AG09319 (cell line): ENCODE results near the gene PRPF18.

Source experiments
- DNase-seq: peaks from one replicate; pipeline ENCODE4 v3.0.0-alpha.2; 2010; ENCODE audit warnings: low read depth; ENCODE audit errors: extremely low read depth
- TF ChIP-seq, protein P1 (sequence below): IDR thresholded peaks from 2 replicates; pipeline ENCODE4 v1.5.1; 2011; ENCODE audit warnings: low read depth, mild to moderate bottlenecking, inconsistent platforms, low read length, moderate library complexity

Gene PRPF18

GRCh38 chr10:13563481-13564445, 23.0 kb upstream of the PRPF18 start:
- no peak for DNase-seq
- TF ChIP-seq, protein P1, sequence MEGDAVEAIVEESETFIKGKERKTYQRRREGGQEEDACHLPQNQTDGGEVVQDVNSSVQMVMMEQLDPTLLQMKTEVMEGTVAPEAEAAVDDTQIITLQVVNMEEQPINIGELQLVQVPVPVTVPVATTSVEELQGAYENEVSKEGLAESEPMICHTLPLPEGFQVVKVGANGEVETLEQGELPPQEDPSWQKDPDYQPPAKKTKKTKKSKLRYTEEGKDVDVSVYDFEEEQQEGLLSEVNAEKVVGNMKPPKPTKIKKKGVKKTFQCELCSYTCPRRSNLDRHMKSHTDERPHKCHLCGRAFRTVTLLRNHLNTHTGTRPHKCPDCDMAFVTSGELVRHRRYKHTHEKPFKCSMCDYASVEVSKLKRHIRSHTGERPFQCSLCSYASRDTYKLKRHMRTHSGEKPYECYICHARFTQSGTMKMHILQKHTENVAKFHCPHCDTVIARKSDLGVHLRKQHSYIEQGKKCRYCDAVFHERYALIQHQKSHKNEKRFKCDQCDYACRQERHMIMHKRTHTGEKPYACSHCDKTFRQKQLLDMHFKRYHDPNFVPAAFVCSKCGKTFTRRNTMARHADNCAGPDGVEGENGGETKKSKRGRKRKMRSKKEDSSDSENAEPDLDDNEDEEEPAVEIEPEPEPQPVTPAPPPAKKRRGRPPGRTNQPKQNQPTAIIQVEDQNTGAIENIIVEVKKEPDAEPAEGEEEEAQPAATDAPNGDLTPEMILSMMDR = no peak

- TF ChIP-seq, protein P1 = no peak
- no peak for DNase-seq
Measured at GRCh38 chr10:13564576-13564975, 22.2 kb upstream of the PRPF18 start.

DNA sequence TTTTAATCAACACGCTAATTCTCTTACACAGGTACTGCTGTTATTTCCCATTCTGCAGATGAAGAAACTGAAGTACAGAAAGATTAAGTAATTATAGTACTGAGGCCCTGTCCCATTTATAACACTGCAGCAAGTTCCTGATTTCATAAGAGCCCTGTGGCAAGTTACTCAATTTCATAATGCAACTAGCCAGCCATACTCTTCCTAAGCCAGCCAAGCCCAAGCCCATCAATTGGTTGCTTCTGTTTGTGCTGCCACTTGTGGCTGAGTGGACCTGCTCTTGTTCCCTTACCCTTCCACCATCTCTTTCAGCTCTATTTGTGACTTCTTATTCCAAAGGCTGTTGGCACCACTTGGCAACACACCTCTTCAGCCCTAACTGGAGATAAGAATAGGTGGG, 19.7 kb upstream of the PRPF18 start:
- TF ChIP-seq, protein P1 = no peak

DNA sequence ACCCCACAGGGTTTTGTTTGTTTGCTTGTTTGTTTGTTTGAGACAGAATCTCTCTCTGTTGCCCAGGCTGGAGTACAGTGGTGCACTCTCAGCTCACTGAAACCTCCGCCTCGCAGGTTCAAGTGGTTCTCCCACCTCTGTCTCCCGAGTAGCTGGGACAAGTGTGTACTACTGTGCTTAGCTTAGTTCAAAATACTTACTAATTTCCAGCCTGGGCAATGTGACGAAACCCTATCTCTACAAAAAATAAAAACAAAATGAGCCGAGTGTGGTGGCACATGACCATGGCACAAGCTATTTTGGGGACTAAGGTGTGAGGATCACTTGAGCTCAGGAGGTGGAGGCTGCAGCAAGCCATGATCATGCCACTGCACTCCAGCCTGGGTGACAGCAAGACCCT, 15.2 kb upstream of the PRPF18 start:
- TF ChIP-seq, protein P1 = no peak
- DNase-seq = no peak

More for the DNA sequence above, 19.7 kb upstream of the PRPF18 start:
- no peak for DNase-seq

GRCh38 chr10:13573960-13574359, 12.8 kb upstream of the PRPF18 start:
- TF ChIP-seq, protein P1 = no peak
- no peak for DNase-seq

DNA sequence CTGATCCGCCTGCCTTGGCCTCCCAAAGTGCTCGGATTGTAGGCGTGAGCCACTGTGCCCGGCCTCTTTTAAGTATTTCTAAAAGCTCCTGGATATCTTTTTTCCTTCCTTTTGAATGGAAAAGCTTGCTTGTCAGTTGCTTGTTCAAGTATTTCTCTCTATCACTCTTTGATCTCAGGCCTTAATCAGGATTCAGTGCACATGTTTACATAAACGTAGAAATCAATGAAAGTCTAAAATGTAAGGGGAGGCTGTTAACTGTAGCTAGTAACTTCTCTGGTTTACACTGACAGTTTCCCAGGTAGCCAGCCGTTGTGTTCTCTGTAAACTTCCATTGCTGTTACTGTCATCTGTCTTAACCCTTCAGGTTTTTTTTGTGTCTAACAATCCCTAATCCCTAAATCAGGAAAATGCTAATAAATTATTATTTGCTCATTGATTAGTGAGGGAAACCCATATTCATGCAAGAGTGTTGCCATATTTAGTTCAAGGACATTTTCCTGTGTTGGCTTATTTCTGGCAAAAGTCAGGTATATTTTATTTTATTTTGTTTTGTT, 1.5 kb upstream of the PRPF18 start:
- DNase-seq = no peak
- TF ChIP-seq, protein P1 = no peak

DNA sequence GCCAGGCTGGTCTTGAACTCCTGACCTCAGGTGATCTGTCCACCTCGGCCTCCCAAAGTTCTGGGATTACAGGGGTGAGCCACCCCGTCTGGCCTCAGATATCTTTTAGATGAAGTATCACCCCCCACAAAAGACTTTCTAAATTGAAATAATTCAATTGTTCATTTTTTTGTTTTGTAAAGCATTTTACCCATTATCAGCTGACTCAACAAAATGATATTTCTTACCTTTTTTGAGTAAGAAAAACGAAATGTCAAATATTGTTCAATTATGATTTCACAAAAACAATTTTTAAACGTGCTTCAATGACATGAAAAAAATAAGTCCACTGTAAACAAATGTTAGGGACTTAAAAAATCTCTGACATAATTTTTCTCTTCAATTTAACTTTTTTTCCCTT, 822 bp upstream of the PRPF18 start:
- TF ChIP-seq, protein P1 = no peak

More for the DNA sequence above, 822 bp upstream of the PRPF18 start:
- DNase-seq = no peak
